HepG2 (cell line): ENCODE data around the gene STRN3. TPM values are rescaled to one million over a fixed set of nuclear protein-coding genes. Genes with fewer than 3 reads are reported as not detected.
A peak's percentile ranks its signal among the peaks of the same experiment; 100 is the strongest.

Experiments
- EEA1 ChIP-seq: sonication (generic); formaldehyde crosslinking; IDR thresholded peaks from 2 replicates; pipeline ENCODE4 v1.5.1; 2020; ENCODE audit warnings: mild to moderate bottlenecking, missing genetic modification reagents, borderline replicate concordance
- FLYWCH1 ChIP-seq: sonication (generic); formaldehyde crosslinking; IDR thresholded peaks from 2 replicates; pipeline ENCODE4 v1.8.1; 2023; ENCODE audit warnings: mild to moderate bottlenecking, missing genetic modification reagents
- HMGXB3 ChIP-seq: sonication (generic); formaldehyde crosslinking; IDR thresholded peaks from 2 replicates; pipeline ENCODE4 v1.4.0; 2020; ENCODE audit warnings: missing genetic modification reagents, borderline replicate concordance
- MEF2D ChIP-seq: sonication (generic); formaldehyde crosslinking; IDR thresholded peaks from 2 replicates; pipeline ENCODE4 v1.5.1; 2020; ENCODE audit warnings: mild to moderate bottlenecking, missing genetic modification reagents
- NCOR1 ChIP-seq: fragments of 200-600 bp; sonication (generic); IDR thresholded peaks from 2 replicates; pipeline ENCODE4 v1.7.0; 2017; ENCODE audit warnings: antibody characterized with exemption, low read length, borderline replicate concordance
- RXRB ChIP-seq: IDR thresholded peaks from 2 replicates; pipeline ENCODE4 v1.6.1; 2016; ENCODE audit warnings: borderline replicate concordance, missing genetic modification reagents, missing compliant biosample characterization
- SAP130 ChIP-seq: IDR thresholded peaks from 2 replicates; pipeline ENCODE4 v1.6.1; 2016; ENCODE audit warnings: low read depth
- SNAI1 ChIP-seq: sonication (generic); formaldehyde crosslinking; IDR thresholded peaks from 2 replicates; pipeline ENCODE4 v1.5.0; 2020; ENCODE audit warnings: mild to moderate bottlenecking, missing genetic modification reagents, borderline replicate concordance
- SOX13 ChIP-seq, 3 experiments: fragments of 450-650 bp in 1 of 3; sonication (generic) in 1 of 3; formaldehyde crosslinking in 1 of 3; IDR thresholded peaks in 2 of 3; conservative IDR thresholded peaks in 1 of 3; 2 replicates each; pipeline versions ENCODE4 v1.5.0 to v1.6.1; 2016 to 2020; ENCODE audit warnings: antibody characterized with exemption in 1 of 3, mild to moderate bottlenecking in 1 of 3, missing compliant biosample characterization in 1 of 3, missing genetic modification reagents in 1 of 3, moderate library complexity in 1 of 3
- SP1 ChIP-seq, 2 experiments: fragments of 450-650 bp in 1 of 2; sonication (generic) in 1 of 2; formaldehyde crosslinking in 1 of 2; IDR thresholded peaks; 2 replicates each; pipeline versions ENCODE4 v1.4.0 to v1.6.1; 2016 to 2020; ENCODE audit warnings: missing genetic modification reagents in 1 of 2
- XBP1 ChIP-seq: sonication (generic); formaldehyde crosslinking; IDR thresholded peaks from 2 replicates; pipeline ENCODE4 v1.5.0; 2020; ENCODE audit warnings: missing genetic modification reagents
- ZKSCAN5 ChIP-seq: sonication (generic); formaldehyde crosslinking; IDR thresholded peaks from 2 replicates; pipeline ENCODE4 v1.5.1; 2020; ENCODE audit warnings: mild to moderate bottlenecking, missing genetic modification reagents
- ZNF101 ChIP-seq: sonication (generic); formaldehyde crosslinking; IDR thresholded peaks from 2 replicates; pipeline ENCODE4 v1.4.0; 2020; ENCODE audit warnings: mild to moderate bottlenecking, low read depth, missing genetic modification reagents, borderline replicate concordance
- ZNF577 ChIP-seq: sonication (generic); formaldehyde crosslinking; IDR thresholded peaks from 2 replicates; pipeline ENCODE4 v1.4.0; 2020; ENCODE audit warnings: mild to moderate bottlenecking, low read depth, missing genetic modification reagents, borderline replicate concordance
- polyA plus RNA-seq, 8 experiments: library from polyadenylated mRNA; depleted of rRNA in 3 of 8; stranded (reverse) in 7 of 8; unstranded in 1 of 8; fragments of >200 nt; fragmentation: Illumina TruSeq in 4 of 8; extraction: Trizol in 4 of 8; gene quantifications; 2 replicates each; pipeline versions ENCODE4 v1.2.1 to v1.2.3, GENCODE V29; 2011 to 2016; ENCODE audit warnings: low read depth in 4 of 8, missing spikeins in 1 of 8, mixed read lengths in 1 of 8; ENCODE audit not compliant: insufficient read depth in 1 of 8
- total RNA-seq, 5 experiments: library from RNA; depleted of rRNA; stranded (reverse); fragments of >200 nt; fragmentation: Illumina TruSeq; extraction: Trizol; gene quantifications; 2 replicates each; pipeline ENCODE4 v1.2.3, GENCODE V29; 2016; ENCODE audit warnings: low read depth in 1 of 5
- TF ChIP-seq, protein P1 (sequence below): sonication (generic); formaldehyde crosslinking; IDR thresholded peaks from 2 replicates; pipeline ENCODE4 v1.4.0; 2020; ENCODE audit warnings: mild to moderate bottlenecking, missing genetic modification reagents, borderline replicate concordance
- TF ChIP-seq, protein P2 (sequence below): sonication (generic); formaldehyde crosslinking; conservative IDR thresholded peaks from 2 replicates; pipeline ENCODE4 v1.4.0; 2020; ENCODE audit warnings: missing genetic modification reagents

STRN3 gene
- total and polyA plus RNA-seq, 2 of the 13 experiments (the other 11 are each of a cell fraction or from before 2014, with no cell fraction given) = 49.4 to 123 TPM

GRCh38 chr14:31025367-31026076, 657 bp downstream of the STRN3 start, which contains the start of gene AP4S1 (continued):
- TF ChIP-seq HMGXB3 = peak; percentile 90; the same call in 1 of the 2 replicates
- TF ChIP-seq, protein P1, sequence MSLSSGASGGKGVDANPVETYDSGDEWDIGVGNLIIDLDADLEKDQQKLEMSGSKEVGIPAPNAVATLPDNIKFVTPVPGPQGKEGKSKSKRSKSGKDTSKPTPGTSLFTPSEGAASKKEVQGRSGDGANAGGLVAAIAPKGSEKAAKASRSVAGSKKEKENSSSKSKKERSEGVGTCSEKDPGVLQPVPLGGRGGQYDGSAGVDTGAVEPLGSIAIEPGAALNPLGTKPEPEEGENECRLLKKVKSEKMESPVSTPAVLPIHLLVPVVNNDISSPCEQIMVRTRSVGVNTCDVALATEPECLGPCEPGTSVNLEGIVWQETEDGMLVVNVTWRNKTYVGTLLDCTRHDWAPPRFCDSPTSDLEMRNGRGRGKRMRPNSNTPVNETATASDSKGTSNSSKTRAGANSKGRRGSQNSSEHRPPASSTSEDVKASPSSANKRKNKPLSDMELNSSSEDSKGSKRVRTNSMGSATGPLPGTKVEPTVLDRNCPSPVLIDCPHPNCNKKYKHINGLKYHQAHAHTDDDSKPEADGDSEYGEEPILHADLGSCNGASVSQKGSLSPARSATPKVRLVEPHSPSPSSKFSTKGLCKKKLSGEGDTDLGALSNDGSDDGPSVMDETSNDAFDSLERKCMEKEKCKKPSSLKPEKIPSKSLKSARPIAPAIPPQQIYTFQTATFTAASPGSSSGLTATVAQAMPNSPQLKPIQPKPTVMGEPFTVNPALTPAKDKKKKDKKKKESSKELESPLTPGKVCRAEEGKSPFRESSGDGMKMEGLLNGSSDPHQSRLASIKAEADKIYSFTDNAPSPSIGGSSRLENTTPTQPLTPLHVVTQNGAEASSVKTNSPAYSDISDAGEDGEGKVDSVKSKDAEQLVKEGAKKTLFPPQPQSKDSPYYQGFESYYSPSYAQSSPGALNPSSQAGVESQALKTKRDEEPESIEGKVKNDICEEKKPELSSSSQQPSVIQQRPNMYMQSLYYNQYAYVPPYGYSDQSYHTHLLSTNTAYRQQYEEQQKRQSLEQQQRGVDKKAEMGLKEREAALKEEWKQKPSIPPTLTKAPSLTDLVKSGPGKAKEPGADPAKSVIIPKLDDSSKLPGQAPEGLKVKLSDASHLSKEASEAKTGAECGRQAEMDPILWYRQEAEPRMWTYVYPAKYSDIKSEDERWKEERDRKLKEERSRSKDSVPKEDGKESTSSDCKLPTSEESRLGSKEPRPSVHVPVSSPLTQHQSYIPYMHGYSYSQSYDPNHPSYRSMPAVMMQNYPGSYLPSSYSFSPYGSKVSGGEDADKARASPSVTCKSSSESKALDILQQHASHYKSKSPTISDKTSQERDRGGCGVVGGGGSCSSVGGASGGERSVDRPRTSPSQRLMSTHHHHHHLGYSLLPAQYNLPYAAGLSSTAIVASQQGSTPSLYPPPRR (CRISPR knock-in tag) = 0 out of 2 replicates have a peak, but pooled peaks have one; percentile 23
- TF ChIP-seq SOX13 (IDR thresholded peaks at IDR 0.05) = 0 out of 2 replicates have a peak, but pooled peaks have one; percentile 30
- peak in 1 of 2 experiments; percentile 48; a peak in 2 of 4 replicates for TF ChIP-seq SOX13 (CRISPR knock-in tag; conservative IDR thresholded peaks at IDR 0.05 in 1 of 2, IDR thresholded peaks at IDR 0.05 in 1 of 2)
- TF ChIP-seq FLYWCH1 (CRISPR knock-in tag) = no peak
- peak; percentile 39; the same call in 1 of the 2 replicates for TF ChIP-seq XBP1
- TF ChIP-seq SNAI1 (CRISPR knock-in tag) = 0 out of 2 replicates have a peak, but pooled peaks have one; percentile 68
- no peak for TF ChIP-seq MEF2D
- no peak for TF ChIP-seq ZNF101
- no peak for TF ChIP-seq SP1 (IDR thresholded peaks at IDR 0.05)
- TF ChIP-seq SP1 (CRISPR knock-in tag; IDR thresholded peaks at IDR 0.05) = no peak; the same call in 1 of the 2 replicates
- TF ChIP-seq ZKSCAN5 = no peak
- TF ChIP-seq, protein P2, sequence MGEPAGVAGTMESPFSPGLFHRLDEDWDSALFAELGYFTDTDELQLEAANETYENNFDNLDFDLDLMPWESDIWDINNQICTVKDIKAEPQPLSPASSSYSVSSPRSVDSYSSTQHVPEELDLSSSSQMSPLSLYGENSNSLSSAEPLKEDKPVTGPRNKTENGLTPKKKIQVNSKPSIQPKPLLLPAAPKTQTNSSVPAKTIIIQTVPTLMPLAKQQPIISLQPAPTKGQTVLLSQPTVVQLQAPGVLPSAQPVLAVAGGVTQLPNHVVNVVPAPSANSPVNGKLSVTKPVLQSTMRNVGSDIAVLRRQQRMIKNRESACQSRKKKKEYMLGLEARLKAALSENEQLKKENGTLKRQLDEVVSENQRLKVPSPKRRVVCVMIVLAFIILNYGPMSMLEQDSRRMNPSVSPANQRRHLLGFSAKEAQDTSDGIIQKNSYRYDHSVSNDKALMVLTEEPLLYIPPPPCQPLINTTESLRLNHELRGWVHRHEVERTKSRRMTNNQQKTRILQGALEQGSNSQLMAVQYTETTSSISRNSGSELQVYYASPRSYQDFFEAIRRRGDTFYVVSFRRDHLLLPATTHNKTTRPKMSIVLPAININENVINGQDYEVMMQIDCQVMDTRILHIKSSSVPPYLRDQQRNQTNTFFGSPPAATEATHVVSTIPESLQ (CRISPR knock-in tag) = 0 out of 2 replicates have a peak, but pooled peaks have one; percentile 28
- peak; percentile 97; the same call in 1 of the 2 replicates for TF ChIP-seq EEA1
- TF ChIP-seq ZNF577 (CRISPR knock-in tag) = no peak
- peak; percentile 60 for TF ChIP-seq SAP130 (CRISPR knock-in tag)
- TF ChIP-seq RXRB (CRISPR knock-in tag) = peak; percentile 53; the same call in 1 of the 2 replicates
- no peak; the same call in 1 of the 2 replicates for TF ChIP-seq NCOR1
